ENCODE measurements around the gene CORO2B. TPM values are rescaled to one million over a fixed set of nuclear protein-coding genes. Genes with fewer than 3 reads are reported as not detected.
"Not testable (repeated sequence)": the region's sequence is repeated elsewhere in the genome, so short reads cannot be mapped to it uniquely, and the experiment has no call there.

Gene CORO2B
- total RNA-seq, 1 donor from 2014 or later, result 2.7 TPM

DNA sequence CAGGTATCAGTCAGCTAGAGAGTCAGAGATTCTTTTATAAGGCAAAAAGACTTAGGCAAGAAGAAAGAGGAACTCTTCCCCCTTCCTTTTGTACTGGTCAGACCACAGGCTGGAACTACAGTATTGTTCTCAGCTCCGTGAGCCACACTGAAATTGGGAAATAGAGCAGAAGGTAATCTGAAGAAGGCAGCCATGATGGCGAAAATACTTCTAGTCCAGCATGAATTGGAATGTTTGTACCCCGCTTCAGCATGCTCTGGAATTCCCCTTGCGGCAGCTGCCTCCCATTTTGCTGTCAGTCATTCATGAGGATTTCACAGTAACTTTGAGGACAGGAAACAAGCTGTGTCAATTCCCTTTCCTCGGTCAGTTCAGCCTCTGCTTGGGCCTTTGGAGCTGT, 96.2 kb downstream of the CORO2B start:
- peak; percentile 44 for DNase-seq (ENCODE audit: low spot score)
- intact Hi-C loops (cut with DNase I), result loop anchor here (5.0 kb wide), 4 partner anchors 98 to 368 kb away; partner anchors contain the start of gene CORO2B

DNA sequence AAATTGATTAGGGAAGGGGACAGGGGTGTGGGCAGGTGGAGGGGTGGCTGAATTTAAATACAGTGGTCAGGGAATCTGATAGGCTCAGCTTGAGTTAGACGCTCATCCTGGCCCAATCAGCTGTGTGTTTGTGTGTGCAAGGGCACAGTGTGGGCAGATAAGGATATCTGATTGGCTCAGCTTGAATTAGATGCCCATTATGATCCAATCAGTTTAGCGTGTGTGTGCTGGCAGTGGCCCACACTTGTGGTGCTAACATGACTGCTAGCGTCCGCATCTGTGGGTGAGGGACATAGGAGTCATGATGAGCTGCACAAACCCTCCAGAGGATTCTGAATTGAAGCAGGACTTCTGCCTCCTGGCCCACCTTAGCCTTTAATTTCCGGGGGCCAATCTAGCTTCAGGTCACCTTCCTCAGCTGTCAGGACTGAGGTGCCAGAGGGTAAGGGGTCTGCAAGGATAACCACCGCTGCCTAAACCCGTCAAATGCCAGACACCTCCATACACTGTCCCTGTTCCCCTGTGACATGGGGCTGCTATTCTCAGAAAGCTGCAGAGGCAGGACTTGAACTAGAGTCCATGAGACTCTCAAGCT, 97.3 kb downstream of the CORO2B start:
- DNase-seq (ENCODE audit: low spot score), result peak; percentile 56
- intact Hi-C loops (cut with DNase I), result loop anchor here (5.0 kb wide), 3 partner anchors 101 to 369 kb away; no protein-coding TSS in a partner anchor

DNA sequence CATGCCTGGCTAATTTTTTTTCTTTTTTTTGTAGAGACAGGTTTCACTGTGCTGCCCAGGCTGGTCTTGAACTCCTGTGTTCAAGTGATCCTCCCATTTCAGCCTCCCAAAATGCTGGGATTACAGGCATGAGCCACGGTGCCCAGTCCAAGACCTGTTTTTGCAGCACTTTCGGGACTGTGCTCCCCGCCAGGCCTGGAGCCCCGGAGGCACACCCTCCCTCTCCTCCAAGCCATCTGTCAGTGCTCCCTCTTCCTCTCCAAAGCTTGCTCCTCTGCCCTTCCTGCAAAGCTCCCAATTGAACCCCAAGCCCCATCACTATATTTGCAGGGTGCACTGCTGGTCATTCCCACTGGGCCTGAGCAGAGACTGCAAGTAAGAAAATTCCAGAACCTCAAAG, 98.1 kb downstream of the CORO2B start:
- DNase-seq (ENCODE audit: low spot score), result peak; percentile 41
- intact Hi-C loops (cut with DNase I), result loop anchor here (5.0 kb wide), 3 partner anchors 100 to 370 kb away; no protein-coding TSS in a partner anchor

DNA sequence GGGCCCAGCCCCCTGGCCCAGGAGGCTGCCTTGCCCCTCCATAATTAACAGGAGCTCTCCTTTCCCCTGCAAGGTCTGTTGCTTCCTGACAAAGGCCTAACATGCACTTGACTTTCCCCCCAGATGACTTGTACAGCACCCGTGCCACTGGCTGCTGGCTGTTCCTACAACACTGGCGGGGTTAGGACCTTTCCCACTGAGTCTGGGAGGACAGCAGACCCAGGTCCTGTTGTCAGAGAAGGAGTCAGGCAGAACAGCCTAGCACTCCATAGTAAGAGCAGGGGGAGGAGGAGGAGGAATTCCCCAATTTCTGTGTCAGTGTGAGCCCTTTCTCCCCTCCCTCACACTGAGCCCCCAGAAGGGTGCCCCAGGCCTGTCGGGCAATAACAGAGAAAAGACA, 99.2 kb downstream of the CORO2B start:
- intact Hi-C loops (cut with DNase I), result loop anchor here (5.0 kb wide), 3 partner anchors 99 to 371 kb away; no protein-coding TSS in a partner anchor
- peak; percentile 56 for DNase-seq (ENCODE audit: low spot score)

DNA sequence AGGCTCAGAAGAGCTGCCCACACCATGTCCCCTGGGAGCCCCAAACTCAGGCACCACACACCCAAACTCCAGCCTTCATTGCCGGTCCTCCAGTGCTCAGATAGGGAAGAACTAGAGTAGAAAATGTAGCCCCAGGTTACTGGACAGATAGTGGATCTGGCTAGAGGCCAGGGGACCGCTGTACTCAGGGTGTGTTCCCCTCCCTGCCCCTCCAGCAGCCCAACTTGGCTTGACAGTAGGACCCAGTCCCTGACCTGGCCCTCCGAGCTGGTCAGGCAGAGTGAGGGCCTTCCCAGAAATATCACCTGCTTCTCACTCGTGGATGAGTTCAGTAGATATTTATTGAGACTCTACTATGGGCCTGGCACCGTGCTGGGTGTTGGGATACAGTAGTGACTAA, 100.0 kb downstream of the CORO2B start:
- intact Hi-C loops (cut with DNase I), result loop anchor here (5.0 kb wide), 3 partner anchors 99 to 371 kb away; no protein-coding TSS in a partner anchor

DNA sequence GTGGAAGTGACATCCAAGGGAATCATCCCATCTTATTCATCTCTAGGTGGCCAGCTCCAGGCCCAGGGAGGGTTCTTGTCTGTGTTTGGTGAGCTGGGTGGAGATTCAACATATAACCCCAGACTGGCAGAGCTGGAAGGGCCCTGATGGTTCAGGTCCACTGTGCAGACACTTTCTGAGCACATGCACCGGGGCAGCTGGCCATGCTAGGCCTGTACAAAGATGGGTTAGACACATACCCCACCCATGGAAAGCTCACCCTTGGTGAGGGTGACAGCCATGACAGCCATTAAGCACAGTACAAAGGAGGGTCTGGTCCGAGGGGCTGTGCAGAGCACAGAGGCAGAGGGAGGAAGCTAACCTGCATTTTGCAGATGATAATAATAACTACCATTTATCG, 100.4 kb downstream of the CORO2B start:
- DNase-seq (ENCODE audit: low spot score), result peak; percentile 55
- intact Hi-C loops (cut with DNase I), result loop anchor here (5.0 kb wide), 3 partner anchors 98 to 372 kb away; no protein-coding TSS in a partner anchor

More for the DNA sequence above, 100.0 kb downstream of the CORO2B start:
- DNase-seq (ENCODE audit: low spot score), result peak; percentile 44

DNA sequence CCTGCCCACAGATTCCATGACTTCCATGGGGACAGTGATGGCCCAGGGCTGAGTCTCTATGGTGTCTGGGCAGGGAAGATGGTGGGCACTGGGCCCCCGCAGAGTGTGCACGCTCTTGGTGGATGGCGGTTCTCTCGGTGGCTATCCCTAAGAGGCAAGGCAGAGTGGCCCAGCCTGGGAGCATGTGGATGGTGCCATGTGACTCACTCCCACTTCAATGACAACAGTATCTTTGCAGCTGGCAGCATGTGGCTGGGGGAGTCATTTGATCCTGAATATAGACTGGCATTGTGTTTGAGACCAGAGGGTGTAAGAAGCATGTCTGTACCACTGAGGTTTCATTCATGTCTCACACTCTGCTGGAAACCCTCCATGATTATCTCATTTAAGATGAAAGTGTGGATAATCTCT, 101.2 kb downstream of the CORO2B start:
- peak; percentile 55 for DNase-seq (ENCODE audit: low spot score)
- intact Hi-C loops (cut with DNase I), result loop anchor here (5.0 kb wide), 3 partner anchors 97 to 373 kb away; no protein-coding TSS in a partner anchor

DNA sequence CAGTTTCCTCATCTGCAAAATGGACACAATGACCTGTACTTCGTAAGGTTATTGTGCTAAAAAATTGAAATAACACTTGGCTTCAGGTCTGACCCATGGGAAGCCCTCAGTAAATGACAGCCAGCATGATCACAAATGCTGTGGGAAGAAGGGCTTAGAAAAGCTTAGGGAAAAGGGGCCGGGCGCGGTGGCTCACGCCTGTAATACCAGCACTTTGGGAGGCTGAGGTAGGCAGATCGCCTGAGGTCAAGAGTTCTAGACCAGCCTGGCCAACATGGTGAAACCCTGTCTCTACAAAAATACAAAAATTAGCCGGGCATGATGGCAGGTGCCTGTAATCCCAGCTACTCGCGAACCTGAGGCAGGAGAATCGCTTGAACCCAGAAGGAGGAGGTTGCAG, 102.0 kb downstream of the CORO2B start:
- intact Hi-C loops (cut with DNase I), result not testable (repeated sequence)
- DNase-seq (ENCODE audit: low spot score), result peak; percentile 10

DNA sequence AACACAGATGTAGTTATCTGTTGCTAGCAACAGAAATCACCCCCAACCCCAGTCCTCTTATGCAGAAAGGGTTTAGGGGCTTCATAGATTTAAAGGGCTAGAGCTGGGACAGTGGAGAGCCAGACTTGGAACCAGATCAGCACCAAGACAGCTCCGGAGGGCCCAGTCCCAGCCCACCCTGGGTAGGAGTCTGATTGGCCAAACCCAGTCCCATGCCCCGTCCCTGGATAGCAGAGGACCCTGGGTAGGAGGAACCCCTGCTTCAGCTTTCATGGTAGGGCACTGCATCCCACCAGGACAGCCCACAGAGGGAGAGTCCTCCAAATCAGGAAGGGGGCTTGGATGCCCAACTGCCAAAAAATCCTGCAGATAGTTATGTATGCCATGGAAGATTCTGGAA, 103.0 kb downstream of the CORO2B start:
- DNase-seq (ENCODE audit: low spot score), result peak; percentile 50
- intact Hi-C loops (cut with DNase I), result no loop called here

DNA sequence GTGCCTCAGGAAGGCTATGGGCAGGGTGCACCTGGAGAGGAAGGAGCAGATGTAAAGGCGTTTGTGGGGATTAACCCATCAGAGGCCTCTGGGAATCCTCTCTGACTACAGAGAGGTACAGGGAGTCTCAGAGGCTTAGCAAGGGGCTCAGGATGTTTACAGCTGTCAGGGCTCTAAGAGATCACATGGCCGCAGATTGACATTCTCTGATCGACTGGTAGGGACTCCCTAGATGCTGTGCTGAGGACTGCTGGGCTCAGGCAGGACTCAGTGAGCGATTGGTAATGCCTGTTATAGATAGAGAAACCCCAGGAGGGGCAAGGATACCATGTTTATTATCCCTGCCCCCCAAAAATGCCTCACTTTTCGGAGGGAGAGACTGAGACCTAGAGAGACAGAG, 103.5 kb downstream of the CORO2B start:
- intact Hi-C loops (cut with DNase I), result no loop called here
- peak; percentile 7 for DNase-seq (ENCODE audit: low spot score)

DNA sequence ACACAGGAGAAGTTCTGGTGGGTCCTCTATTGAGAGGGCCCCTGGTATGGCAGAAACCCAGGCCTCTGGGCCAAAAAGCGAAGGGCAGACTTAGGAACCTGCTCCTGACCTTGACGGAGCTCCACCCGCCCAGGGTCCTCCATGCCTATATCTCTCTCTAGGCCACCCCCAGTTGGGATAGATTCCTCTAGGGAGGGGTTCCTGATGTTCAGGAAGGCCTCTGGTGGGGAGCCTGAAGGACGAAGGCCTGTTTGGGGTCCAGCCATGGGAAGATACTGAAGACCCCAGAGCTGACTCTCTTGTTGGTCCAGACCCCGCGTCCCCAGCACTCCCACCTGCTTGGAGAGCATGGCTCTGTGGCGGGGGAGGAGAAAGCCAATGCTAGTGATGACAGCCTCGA, 104.2 kb downstream of the CORO2B start:
- DNase-seq (ENCODE audit: low spot score), result no peak
- intact Hi-C loops (cut with DNase I), result no loop called here

DNA sequence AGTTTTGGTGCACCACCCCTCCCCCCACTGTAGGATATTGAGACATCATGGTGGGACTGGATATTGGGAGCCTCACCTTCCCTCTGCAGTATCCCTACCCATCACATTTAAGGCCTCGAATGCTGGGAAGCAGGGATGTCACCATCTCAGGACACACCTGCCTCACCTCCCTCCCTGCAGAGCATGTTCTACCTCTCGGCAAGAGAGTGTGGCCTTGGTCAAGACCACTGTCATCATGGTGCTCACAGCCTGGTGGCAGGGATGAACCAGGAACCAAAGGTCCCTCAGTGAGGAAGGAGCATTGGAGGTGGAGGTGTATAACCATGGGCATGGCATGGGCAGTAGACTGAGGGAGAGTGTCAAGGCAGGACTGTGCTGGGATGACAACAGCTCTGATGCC, 104.8 kb downstream of the CORO2B start:
- DNase-seq (ENCODE audit: low spot score), result no peak
- intact Hi-C loops (cut with DNase I), result no loop called here

DNA sequence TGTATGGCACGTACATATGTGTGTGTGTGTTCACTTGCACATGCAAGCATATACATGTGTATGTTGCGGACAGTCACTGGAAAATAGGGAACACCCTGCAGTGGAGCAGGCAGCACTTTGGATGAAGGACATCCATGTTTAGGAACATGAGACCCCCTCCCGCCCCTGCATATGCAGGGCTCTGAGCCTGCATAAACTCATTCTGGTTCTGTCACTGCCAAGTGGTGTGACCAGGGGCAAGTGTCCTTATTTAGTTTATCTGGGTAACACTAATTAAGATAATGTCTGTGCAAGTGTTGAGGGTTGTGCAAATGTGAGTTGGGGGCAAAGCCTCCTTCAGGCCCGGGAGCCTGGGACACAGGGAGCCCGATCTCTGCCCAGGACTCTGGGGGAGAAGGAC, 105.7 kb downstream of the CORO2B start:
- DNase-seq (ENCODE audit: low spot score), result peak; percentile 14
- intact Hi-C loops (cut with DNase I), result no loop called here

DNA sequence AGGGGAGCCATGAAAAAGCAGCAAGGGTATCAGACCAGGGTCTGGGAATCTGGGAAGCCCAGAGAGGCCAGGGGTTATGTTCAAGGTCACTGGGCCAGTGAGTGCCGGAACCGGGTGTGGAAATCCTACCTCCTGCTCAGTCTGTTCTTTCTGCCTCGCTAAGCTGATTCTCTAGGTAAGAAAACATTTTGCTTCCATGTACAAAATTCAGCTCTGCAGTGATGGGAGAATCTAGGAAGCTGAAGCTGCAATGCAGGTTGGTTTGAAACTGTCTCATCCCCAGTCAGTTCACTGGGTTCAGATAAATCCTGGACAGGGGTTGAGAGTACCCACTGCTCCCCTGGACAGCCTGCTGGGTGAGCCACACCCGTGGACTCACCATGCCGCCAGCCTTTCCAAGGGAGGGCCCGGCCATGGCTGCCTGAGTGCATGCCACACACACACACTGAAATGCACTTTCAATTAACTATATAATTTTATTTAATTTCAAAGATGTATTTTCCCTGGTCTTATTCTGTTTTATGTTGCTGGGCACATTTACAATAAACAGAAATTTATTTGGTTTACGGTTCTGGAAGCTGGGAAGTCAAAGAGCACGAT, 108.4 kb downstream of the CORO2B start:
- DNase-seq (ENCODE audit: low spot score), result peak; percentile 17
- intact Hi-C loops (cut with DNase I), result no loop called here

DNA sequence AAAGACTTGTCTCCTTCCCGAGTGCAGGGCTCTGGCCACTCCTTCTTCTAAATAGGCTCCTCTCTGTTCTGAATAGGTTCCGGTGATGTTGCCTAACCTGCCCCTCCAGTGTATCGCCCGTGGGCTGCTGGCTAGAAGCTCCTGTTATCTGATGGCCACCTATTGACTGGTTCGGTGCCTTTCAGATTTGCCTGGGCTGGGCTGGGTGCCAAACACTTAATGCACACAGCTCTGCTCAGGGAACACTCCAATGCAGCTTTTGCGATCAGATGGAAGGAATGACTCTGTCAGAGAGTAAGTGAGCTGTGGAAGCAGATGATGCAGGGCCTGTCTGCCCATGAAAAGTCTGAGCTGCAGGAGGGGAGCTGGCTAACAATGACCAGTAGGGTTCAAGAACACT, 112.9 kb downstream of the CORO2B start:
- intact Hi-C loops (cut with DNase I), result no loop called here
- no peak for DNase-seq (ENCODE audit: low spot score)

DNA sequence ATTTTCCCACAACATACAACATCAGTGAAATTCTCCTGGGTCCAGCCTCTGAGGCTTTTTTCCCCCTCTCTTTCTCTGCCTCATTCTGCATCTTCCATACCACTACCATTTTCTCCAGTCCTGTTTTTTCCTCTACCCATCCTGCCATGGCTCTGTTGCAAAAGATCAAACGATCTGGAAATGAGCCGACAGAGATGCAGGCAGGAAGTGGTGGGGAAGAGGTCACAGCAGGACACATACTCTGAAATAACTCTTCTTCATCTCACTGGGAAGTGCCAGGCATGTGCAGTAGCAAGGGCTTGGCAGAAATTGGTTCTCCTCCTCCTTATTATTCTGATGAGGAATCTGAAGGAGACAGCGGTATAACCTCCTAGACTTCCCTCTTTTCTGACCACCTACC, 114.3 kb downstream of the CORO2B start:
- no peak for DNase-seq (ENCODE audit: low spot score)
- intact Hi-C loops (cut with DNase I), result no loop called here

DNA sequence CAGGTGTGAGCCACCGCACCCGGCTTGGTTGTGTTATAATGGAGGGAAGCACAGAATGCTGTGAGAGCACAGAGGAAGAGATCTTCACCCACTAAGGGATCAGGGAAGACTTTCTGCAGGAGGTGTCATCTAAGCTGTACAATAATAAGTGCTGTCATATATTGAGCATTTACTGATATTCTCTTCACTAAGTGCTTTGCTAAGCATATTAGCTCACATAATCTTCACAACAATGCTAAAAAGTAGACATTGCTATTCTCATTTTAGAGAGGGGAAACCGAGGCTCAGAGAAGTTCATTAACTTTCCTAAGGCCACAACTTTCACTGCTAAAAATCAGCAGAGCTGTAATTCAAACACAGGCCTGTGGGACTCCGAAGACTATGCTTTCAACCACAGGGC, 115.3 kb downstream of the CORO2B start:
- no peak for DNase-seq (ENCODE audit: low spot score)
- intact Hi-C loops (cut with DNase I), result no loop called here

DNA sequence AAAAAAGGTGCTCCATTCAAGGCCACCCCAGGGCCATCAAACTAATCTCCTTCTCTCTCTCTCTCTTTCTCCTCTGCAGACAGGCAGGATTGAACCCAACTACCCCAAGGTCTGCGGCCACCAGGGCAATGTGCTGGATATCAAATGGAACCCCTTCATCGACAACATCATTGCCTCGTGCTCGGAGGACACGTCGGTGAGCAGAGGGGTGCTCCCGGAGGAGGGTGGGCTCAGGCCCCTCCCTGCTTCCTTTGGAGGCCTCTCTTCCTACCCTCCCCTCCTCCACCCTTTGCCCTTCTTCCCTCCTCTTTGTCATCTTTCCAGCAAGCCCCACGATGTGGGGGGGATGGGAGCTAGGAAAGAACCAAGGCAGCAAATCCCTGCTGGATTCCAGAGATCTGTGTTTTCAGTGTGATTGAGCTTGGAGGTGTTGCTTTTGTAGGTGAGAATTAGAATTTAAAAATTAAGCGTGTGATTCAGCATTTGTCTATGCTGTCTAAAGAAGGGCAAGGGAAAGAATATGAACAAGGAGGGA, 116.3 kb downstream of the CORO2B start:
- DNase-seq (ENCODE audit: low spot score), result no peak
- intact Hi-C loops (cut with DNase I), result no loop called here

DNA sequence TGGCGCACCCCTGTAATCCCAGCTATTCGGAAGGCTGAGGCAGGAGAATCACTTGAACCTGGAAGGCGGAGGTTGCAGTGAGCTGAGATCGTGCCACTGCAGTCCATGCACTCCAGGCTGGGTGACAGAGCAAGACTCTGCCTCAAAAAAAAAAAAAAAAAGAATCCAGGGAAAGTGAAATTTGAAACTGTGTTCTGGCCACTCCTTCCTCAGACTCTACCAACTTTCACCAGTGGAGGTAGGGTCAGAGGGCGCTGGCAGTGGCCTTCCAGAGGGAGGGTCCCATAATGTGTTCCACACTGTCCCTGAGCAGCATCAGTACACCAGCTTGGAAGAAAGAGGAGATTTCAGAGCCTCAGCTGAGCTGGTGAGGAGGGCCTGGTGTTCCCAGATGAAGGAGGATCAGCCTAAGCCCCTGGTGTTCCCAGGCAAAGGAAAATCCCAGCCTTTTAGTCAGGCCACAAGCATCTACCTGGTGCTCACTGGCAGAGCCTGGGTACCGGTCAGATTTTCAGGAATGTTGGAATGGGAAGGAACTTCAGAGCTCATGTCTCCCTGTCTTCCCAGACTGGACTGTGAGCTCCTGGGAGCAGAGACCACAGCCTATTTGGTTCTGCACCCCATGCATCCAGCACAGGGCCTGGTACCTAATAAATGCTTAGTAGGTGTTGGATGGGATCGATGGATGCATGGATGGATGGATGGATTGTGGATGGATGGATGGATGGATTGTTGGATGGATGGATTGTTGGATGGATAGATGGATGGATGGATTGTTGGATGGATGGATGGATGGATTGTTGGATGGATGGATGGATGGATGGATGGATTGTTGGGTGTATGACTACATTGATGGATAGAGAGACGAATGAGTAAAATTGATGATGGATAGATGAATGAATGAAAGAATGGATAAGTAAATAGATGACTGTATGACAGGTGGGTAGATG, 117.9 kb downstream of the CORO2B start:
- intact Hi-C loops (cut with DNase I), result no loop called here

More for the DNA sequence above, 117.9 kb downstream of the CORO2B start:
- DNase-seq (ENCODE audit: low spot score), result no peak

All from cardiac septum (tissue), 1 donor.